Memory B cell (primary cell): ENCODE results near the gene KMT2C.
"Not testable (repeated sequence)": the region's sequence is repeated elsewhere in the genome, so short reads cannot be mapped to it uniquely, and the experiment has no call there.

Experiments used
- ATAC-seq: fragments of 150-1000 bp; cut with Tn5 transposase; 2 replicates; pipeline ENCODE4 v1.10.0; 2021; ENCODE audit warnings: low read depth, mild to moderate bottlenecking, moderate library complexity
- DNase-seq, 2 donors: peaks; one replicate each; pipeline ENCODE4 v3.0.0; 2022; ENCODE audit warnings: low spot score in 2 of 2
- H3K27ac Mint-ChIP-seq: one replicate; pipeline ENCODE4 v1.8.0; 2022; ENCODE audit warnings: mild to moderate bottlenecking, moderate library complexity, mixed read lengths
- H3K27me3 Mint-ChIP-seq: one replicate; pipeline ENCODE4 v1.8.0; 2022; ENCODE audit warnings: mixed read lengths
- H3K36me3 Mint-ChIP-seq: one replicate; pipeline ENCODE4 v1.8.0; 2022; ENCODE audit warnings: mild to moderate bottlenecking, mixed read lengths
- H3K4me1 Mint-ChIP-seq: one replicate; pipeline ENCODE4 v1.8.0; 2022; ENCODE audit warnings: mixed read lengths
- H3K4me3 Mint-ChIP-seq: one replicate; pipeline ENCODE4 v1.8.0; 2022; ENCODE audit warnings: mild to moderate bottlenecking, moderate library complexity, mixed read lengths
- H3K9me3 Mint-ChIP-seq: one replicate; pipeline ENCODE4 v1.8.0; 2022; ENCODE audit warnings: mixed read lengths

Gene KMT2C

GRCh38 chr7:152435384-152436110 lies at the start of gene KMT2C:
TSS of gene KMT2C (minus strand) at chr7:152436003. CDS start at chr7:152435786, 217 bp downstream.
- DNase-seq (peak; percentile 30 to 58), ATAC-seq (peak; percentile 25)
- Mint-ChIP-seq H3K4me3 (peak within 1 kb of the TSS; percentile 82), H3K4me1 (peaks cover 19% of the 10 kb centered on the region), H3K27me3 (no peaks in the 10 kb centered on the region), H3K27ac (peak within 1 kb of the TSS; percentile 83), H3K9me3 (no peaks in the 10 kb centered on the region), H3K36me3 (no peaks in the 10 kb centered on the region)

GRCh38 chr7:152481082-152481481 lies 45.3 kb upstream of the KMT2C start:
- ATAC-seq (no peak), DNase-seq (no peak)
- Mint-ChIP-seq H3K4me1 (no peaks in the 10 kb centered on the region), H3K4me3 (no peak overlapping the region), H3K27ac (no peak overlapping the region), H3K9me3 (no peaks in the 10 kb centered on the region), H3K36me3 (no peaks in the 10 kb centered on the region), H3K27me3 (no peaks in the 10 kb centered on the region)

- Mint-ChIP-seq H3K4me3 (no peak overlapping the region), H3K27me3 (no peaks in the 10 kb centered on the region), H3K9me3 (no peaks in the 10 kb centered on the region), H3K4me1 (no peaks in the 10 kb centered on the region), H3K36me3 (no peaks in the 10 kb centered on the region), H3K27ac (no peak overlapping the region)
- no peak for DNase-seq
- no peak for ATAC-seq
These were observed 44.9 kb upstream of the KMT2C start for GRCh38 chr7:152480664-152481063.

GRCh38 chr7:152479595-152479994 lies 43.8 kb upstream of the KMT2C start:
- DNase-seq (no peak), ATAC-seq (no peak)
- no peak overlapping the region for H3K27ac Mint-ChIP-seq
- no peaks in the 10 kb centered on the region for H3K36me3 Mint-ChIP-seq
- H3K4me3 Mint-ChIP-seq: no peak overlapping the region
- H3K9me3 Mint-ChIP-seq: no peaks in the 10 kb centered on the region
- H3K27me3 Mint-ChIP-seq: no peaks in the 10 kb centered on the region
- H3K4me1 Mint-ChIP-seq: no peaks in the 10 kb centered on the region

DNA sequence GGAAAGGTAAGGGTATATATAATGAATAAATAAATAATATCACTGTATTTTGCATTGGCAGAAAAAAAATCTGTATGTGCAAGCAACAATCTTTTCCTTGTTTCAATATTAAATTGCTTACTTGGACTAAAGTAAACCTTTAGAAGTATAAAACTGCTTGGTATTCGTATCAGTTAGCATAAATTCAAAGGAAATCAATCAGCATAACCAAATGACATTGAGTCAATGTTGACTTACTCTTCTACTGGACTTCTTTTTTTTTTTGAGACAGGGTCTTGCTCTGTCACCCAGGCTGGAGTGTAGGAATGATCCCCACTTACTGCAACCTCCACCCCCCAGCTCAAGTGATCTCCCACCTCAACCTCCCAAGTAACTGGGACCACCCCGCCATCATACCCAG lies 42.3 kb upstream of the KMT2C start:
- Mint-ChIP-seq H3K27me3 (no peaks in the 10 kb centered on the region), H3K4me1 (no peaks in the 10 kb centered on the region), H3K36me3 (no peaks in the 10 kb centered on the region), H3K27ac (no peak overlapping the region), H3K9me3 (no peaks in the 10 kb centered on the region), H3K4me3 (no peak overlapping the region)
- ATAC-seq (no peak), DNase-seq (no peak)

DNA sequence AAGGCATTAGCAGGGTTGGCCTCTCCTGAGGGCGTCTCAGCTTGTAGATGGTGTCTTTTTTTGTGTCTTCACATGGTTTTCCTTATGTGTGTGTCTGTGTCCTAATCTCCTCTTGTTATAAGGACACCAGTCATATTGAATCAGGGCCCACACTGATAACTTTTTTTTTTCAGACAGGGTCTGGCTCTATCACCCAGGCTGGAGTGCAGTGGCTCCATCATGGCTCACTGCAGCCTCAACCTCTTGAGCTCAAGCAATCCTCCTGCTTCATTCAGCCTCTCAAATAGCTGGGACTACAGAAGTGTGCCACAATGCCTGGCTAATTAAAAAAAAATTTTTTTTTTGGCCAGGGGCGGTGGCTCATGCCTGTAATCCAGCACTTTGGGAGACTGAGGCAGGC lies 41.3 kb upstream of the KMT2C start:
- Mint-ChIP-seq H3K27me3 (no peaks in the 10 kb centered on the region), H3K27ac (no peak overlapping the region), H3K36me3 (no peaks in the 10 kb centered on the region), H3K4me1 (no peaks in the 10 kb centered on the region), H3K9me3 (peaks cover 1% of the 10 kb centered on the region), H3K4me3 (no peak overlapping the region)
- ATAC-seq (no peak), DNase-seq (no peak)

DNA sequence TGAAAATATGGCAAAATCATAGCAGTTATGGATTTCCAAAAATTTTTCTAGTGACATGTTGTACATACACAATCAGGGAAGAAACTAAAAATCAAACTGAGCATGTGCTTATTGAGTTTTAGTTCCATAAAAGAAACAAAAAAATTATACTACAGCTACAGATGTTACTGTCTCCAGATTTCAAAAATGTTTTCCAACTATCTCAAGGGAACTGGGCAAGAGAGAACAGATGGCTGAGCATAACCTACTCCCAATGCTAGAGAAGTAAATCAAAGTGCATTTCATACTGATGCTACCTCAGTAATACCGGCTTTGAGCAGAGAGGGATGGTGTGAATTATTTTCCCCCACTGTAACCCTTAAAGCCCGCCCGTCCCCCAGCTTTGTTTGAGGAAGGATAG lies 40.7 kb upstream of the KMT2C start:
- no peaks in the 10 kb centered on the region for H3K4me1 Mint-ChIP-seq
- DNase-seq (no peak), ATAC-seq (no peak)
- no peak overlapping the region for H3K27ac Mint-ChIP-seq
- H3K9me3 Mint-ChIP-seq: peaks cover 2% of the 10 kb centered on the region
- H3K27me3 Mint-ChIP-seq: no peaks in the 10 kb centered on the region
- H3K4me3 Mint-ChIP-seq: no peak overlapping the region
- no peaks in the 10 kb centered on the region for H3K36me3 Mint-ChIP-seq

- H3K27ac Mint-ChIP-seq, H3K27me3 Mint-ChIP-seq, DNase-seq, ATAC-seq, H3K36me3 Mint-ChIP-seq, H3K4me1 Mint-ChIP-seq, H3K9me3 Mint-ChIP-seq, H3K4me3 Mint-ChIP-seq: not testable (repeated sequence)
These were observed 35.3 kb upstream of the KMT2C start for GRCh38 chr7:152471023-152471620.

GRCh38 chr7:152470251-152471022 lies 34.6 kb upstream of the KMT2C start:
- H3K27ac Mint-ChIP-seq, H3K27me3 Mint-ChIP-seq, ATAC-seq, DNase-seq, H3K4me3 Mint-ChIP-seq, H3K9me3 Mint-ChIP-seq, H3K36me3 Mint-ChIP-seq, H3K4me1 Mint-ChIP-seq: not testable (repeated sequence)

- H3K4me1 Mint-ChIP-seq, DNase-seq, H3K4me3 Mint-ChIP-seq, H3K27ac Mint-ChIP-seq, ATAC-seq, H3K27me3 Mint-ChIP-seq, H3K36me3 Mint-ChIP-seq, H3K9me3 Mint-ChIP-seq: not testable (repeated sequence)
These were observed 33.8 kb upstream of the KMT2C start for GRCh38 chr7:152469576-152469975.

DNA sequence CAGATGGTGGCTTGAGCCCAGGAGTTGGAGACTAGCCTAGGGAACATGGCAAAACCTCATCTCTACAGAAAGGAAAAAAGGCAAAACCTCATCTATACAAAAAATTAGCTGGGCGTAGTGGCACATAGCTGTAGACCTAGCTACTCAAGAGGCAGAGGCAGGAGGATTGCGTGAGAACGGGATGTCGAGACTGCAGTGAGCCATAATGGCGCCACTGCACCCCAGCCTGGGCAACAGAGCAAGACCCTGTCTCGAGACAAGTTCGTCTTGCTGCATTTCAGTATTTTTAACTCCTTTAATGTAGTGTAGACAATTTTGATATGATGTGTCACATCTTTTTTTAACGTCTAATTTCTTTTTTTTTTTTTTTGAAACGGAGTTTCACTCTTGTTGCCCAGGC lies 31.4 kb upstream of the KMT2C start:
- Mint-ChIP-seq H3K27me3 (no peaks in the 10 kb centered on the region), H3K4me1 (peaks cover 5% of the 10 kb centered on the region), H3K9me3 (peaks cover 6% of the 10 kb centered on the region), H3K36me3 (peaks cover 4% of the 10 kb centered on the region), H3K4me3 (no peak overlapping the region), H3K27ac (no peak overlapping the region)
- ATAC-seq (no peak), DNase-seq (no peak)

- Mint-ChIP-seq H3K4me3 (peak overlapping the region; percentile 98), H3K36me3 (peaks cover under 1% of the 10 kb centered on the region), H3K4me1 (peaks cover 10% of the 10 kb centered on the region), H3K27ac (peak overlapping the region; percentile 90), H3K9me3 (peaks cover under 1% of the 10 kb centered on the region), H3K27me3 (no peaks in the 10 kb centered on the region)
- DNase-seq (no peak), ATAC-seq (no peak)
These were observed 29.2 kb upstream of the KMT2C start for GRCh38 chr7:152465119-152465387.

DNA sequence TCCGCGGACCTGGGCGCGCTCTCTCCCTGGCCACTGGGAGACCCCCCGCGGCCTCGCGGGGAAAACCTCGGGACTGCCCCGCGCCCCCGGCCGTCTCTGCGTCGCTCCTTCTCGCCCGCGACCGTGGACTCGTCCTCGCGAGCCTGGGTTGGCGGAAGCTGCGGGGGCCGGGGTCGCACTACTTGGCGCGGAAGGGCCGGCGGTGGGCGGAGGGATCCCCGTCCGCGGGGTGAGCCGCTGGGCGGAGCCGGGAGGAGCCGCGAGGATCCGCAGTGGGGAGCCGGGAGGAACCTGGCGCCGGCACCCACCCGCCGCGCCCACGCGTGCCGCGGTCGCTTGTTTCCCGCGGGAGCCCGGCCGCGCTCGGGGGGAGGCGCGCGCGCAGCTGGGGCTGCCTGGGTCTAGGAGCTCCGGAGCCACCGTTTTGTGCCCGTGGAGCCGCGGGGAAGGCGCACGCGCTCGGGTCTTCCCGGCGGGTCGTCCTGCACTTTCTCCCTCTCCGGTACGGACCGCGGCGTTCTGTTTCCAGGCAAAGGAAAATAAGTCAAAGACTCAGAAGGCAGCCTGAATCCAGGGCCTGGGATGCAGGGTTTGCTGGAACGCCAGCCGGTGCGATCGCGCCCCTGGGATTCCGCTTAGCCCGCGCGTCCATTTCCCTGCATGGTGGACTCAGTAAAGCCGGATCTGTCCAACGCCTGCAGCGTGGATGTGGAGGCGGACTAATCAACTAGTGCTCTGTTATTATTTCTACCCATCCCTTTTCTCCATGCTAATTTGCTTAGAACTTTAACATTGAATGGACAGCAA lies 28.7 kb upstream of the KMT2C start:
- Mint-ChIP-seq H3K4me3 (peak overlapping the region; percentile 98), H3K27me3 (no peaks in the 10 kb centered on the region), H3K27ac (peak overlapping the region; percentile 90), H3K4me1 (peaks cover 15% of the 10 kb centered on the region), H3K36me3 (no peaks in the 10 kb centered on the region), H3K9me3 (no peaks in the 10 kb centered on the region)
- ATAC-seq (peak; percentile 4), DNase-seq (no peak)
